Transverse colon (tissue), 4 donors: ENCODE data around the gene SRPK2. TPM values are rescaled to one million over a fixed set of nuclear protein-coding genes. Genes with fewer than 3 reads are reported as not detected.
A peak's percentile ranks its signal among the peaks of the same experiment; 100 is the strongest.

Experiments used
- DNase-seq: peaks from one replicate; pipeline ENCODE4 v3.0.0-alpha.2; 2019
- H3K27ac ChIP-seq, 4 donors: fragments of 200-600 bp; sonication (generic); 2 replicates each; pipeline ENCODE4 v1.5.1; 2016 to 2018; ENCODE audit warnings: inconsistent platforms in 4 of 4
- H3K27me3 ChIP-seq: fragments of 200-600 bp; sonication (generic); 2 replicates; pipeline ENCODE4 v1.5.1; 2017; ENCODE audit warnings: inconsistent platforms
- H3K36me3 ChIP-seq, 4 donors: fragments of 200-600 bp; sonication (generic); 2 replicates each; pipeline ENCODE4 v1.5.1; 2017 to 2019; ENCODE audit warnings: inconsistent platforms in 4 of 4
- H3K4me1 ChIP-seq, 4 donors: fragments of 200-600 bp; sonication (generic); 2 replicates each; pipeline ENCODE4 v1.5.1; 2017 to 2020; ENCODE audit warnings: inconsistent platforms in 4 of 4
- H3K4me3 ChIP-seq, 4 donors: fragments of 200-600 bp; sonication (generic); 1 replicate in 1 of 4; 2 replicates in 3 of 4; pipeline versions ENCODE4 v1.5.1 to v1.6.1; 2017 to 2019; ENCODE audit warnings: inconsistent platforms in 4 of 4
- H3K9me3 ChIP-seq, 2 donors: fragments of 200-600 bp; sonication (generic); 2 replicates each; pipeline ENCODE4 v1.5.1; 2017 to 2019; ENCODE audit warnings: inconsistent platforms in 2 of 2
- CTCF ChIP-seq, 5 experiments: fragments of 200-600 bp in 3 of 5; fragments of 450-650 bp in 2 of 5; sonication (generic) in 3 of 5; IDR thresholded peaks; 1 replicate in 2 of 5; 2 replicates in 3 of 5; pipeline ENCODE4 v1.5.1; 2016 to 2017; ENCODE audit warnings: antibody characterized with exemption in 5 of 5, inconsistent platforms in 3 of 5, mild to moderate bottlenecking in 2 of 5, moderate library complexity in 1 of 5
- EP300 ChIP-seq: sonication (generic); formaldehyde crosslinking; IDR thresholded peaks from one replicate; pipeline ENCODE4 v1.6.1; 2017; ENCODE audit warnings: antibody characterized with exemption, low read depth
- POLR2A ChIP-seq: fragments of 450-650 bp; IDR thresholded peaks from one replicate; pipeline ENCODE4 v1.6.1; 2016; ENCODE audit warnings: antibody characterized with exemption, mild to moderate bottlenecking, moderate library complexity
- POLR2AphosphoS5 ChIP-seq, 3 donors: sonication (generic); formaldehyde crosslinking; IDR thresholded peaks; one replicate each; pipeline ENCODE4 v1.6.1; 2016; ENCODE audit warnings: antibody characterized with exemption in 3 of 3
- WGBS, 2 donors: methylation state at CpG; one replicate each; pipeline ENCODE4 v1.1.5; 2018; ENCODE audit warnings: low coverage in 1 of 2; 5-methylcytosine and 5-hydroxymethylcytosine counted together
- in situ Hi-C, 4 donors: fragments of 200-750 bp; cut with MboI; loops; one replicate each; pipeline versions ENCODE4 v1.15.0 to v1.15.1; 2017; ENCODE audit warnings: low sequenced_read_pairs in 3 of 4, low pct_ligation_motif_present in 1 of 4, low pct_unique_long_range_greater_than_20kb in 1 of 4
- intact Hi-C: fragments of 100-400 bp; cut with DNase I; formaldehyde crosslinking; loops from one replicate; pipeline ENCODE4 v1.15.1; 2023; ENCODE audit warnings: low total_unique reads
- total RNA-seq, 4 donors: library from RNA; depleted of rRNA; stranded (reverse); fragments of >200 nt; gene quantifications; one replicate each; pipeline ENCODE4 v1.1.0, GENCODE V29; 2016

SRPK2 gene
- total RNA-seq, 4 donors from 2014 or later, result 18.3 to 93.1 (median 43.8) TPM

GRCh38 chr7:105278973-105279687, 109.6 kb downstream of the SRPK2 start:
- 80 to 95% methylated on average over 3 to 8 of the region's 8 CpGs for WGBS, 2 donors
- H3K36me3 ChIP-seq, result no peaks in the 10 kb centered on the region
- H3K9me3 ChIP-seq, result no peaks in the 10 kb centered on the region
- no peak for DNase-seq
- H3K4me3 ChIP-seq, result no peak overlapping the region
- no peak overlapping the region for H3K27ac ChIP-seq
- H3K27me3 ChIP-seq, result no peaks in the 10 kb centered on the region
- H3K4me1 ChIP-seq, result no peaks in the 10 kb centered on the region
- in situ Hi-C loops, result no loop called here
- intact Hi-C loops, result no loop called here
- TF ChIP-seq CTCF (IDR thresholded peaks at IDR 0.05) (no peak), POLR2A (no peak), EP300 (no peak), POLR2AphosphoS5 (IDR thresholded peaks at IDR 0.05) (no peak)

GRCh38 chr7:105278565-105278964, 110.2 kb downstream of the SRPK2 start:
- intact Hi-C loops, result no loop called here
- Histone ChIP-seq H3K9me3 (no peaks in the 10 kb centered on the region), H3K27me3 (no peaks in the 10 kb centered on the region), H3K4me1 (no peaks in the 10 kb centered on the region), H3K36me3 (no peaks in the 10 kb centered on the region), H3K27ac (no peak overlapping the region), H3K4me3 (no peak overlapping the region)
- WGBS, 2 donors, result 93 to 97% methylated on average over 3 to 5 of the region's 5 CpGs
- in situ Hi-C loops, result no loop called here
- TF ChIP-seq POLR2AphosphoS5 (IDR thresholded peaks at IDR 0.05), result no peak
- no peak for DNase-seq

- TF ChIP-seq POLR2A, result no peak
- TF ChIP-seq EP300, result no peak
- TF ChIP-seq CTCF (IDR thresholded peaks at IDR 0.05), result no peak
- no peak for TF ChIP-seq POLR2AphosphoS5 (IDR thresholded peaks at IDR 0.05)
- in situ Hi-C loops, result no loop called here
- H3K36me3 ChIP-seq, result no peaks in the 10 kb centered on the region
- H3K4me3 ChIP-seq, result no peak overlapping the region
- no peak overlapping the region for H3K27ac ChIP-seq
- no peaks in the 10 kb centered on the region for H3K9me3 ChIP-seq
- intact Hi-C loops, result no loop called here
- no peak for DNase-seq
- H3K27me3 ChIP-seq, result no peaks in the 10 kb centered on the region
- 93% methylated on average over 6 of the region's 6 CpGs; no CpG with 5 or more reads in 1 of the 2 donors for WGBS, 2 donors
- H3K4me1 ChIP-seq, result no peaks in the 10 kb centered on the region
Measured at GRCh38 chr7:105277341-105277740, 111.4 kb downstream of the SRPK2 start.

- no peaks in the 10 kb centered on the region for H3K27me3 ChIP-seq
- intact Hi-C loops (no loop called here), in situ Hi-C loops (no loop called here)
- H3K9me3 ChIP-seq, result no peaks in the 10 kb centered on the region
- no peak overlapping the region for H3K4me3 ChIP-seq
- H3K36me3 ChIP-seq, result no peaks in the 10 kb centered on the region
- no peak for TF ChIP-seq CTCF (IDR thresholded peaks at IDR 0.05)
- no peak for TF ChIP-seq POLR2AphosphoS5 (IDR thresholded peaks at IDR 0.05)
- TF ChIP-seq POLR2A, result no peak
- no peak for TF ChIP-seq EP300
- H3K27ac ChIP-seq, result peak overlapping the region in 2 of 4 donors; percentile 77 to 80
- WGBS, 2 donors, result 86 to 91% methylated on average over 4 to 9 of the region's 9 CpGs
- no peak for DNase-seq
- peaks cover 0 to 38% (median 28%) of the 10 kb centered on the region in 4 donors for H3K4me1 ChIP-seq
Measured at GRCh38 chr7:105270117-105270516, 118.6 kb downstream of the SRPK2 start.
